IPS-15b (cell line): Measurements from ENCODE around the gene SNW1.
"Not testable (repeated sequence)": the region's sequence is repeated elsewhere in the genome, so short reads cannot be mapped to it uniquely, and the experiment has no call there.

Experiments used
- H3K27me3 ChIP-seq: one replicate; pipeline ENCODE4 v1.6.1; 2013; ENCODE audit warnings: low read length; ENCODE audit not compliant: control insufficient read depth, insufficient read depth
- H3K36me3 ChIP-seq: one replicate; pipeline ENCODE4 v1.6.1; 2013; ENCODE audit warnings: low read length; ENCODE audit not compliant: control insufficient read depth, insufficient read depth
- H3K4me1 ChIP-seq: one replicate; pipeline ENCODE4 v1.6.1; 2013; ENCODE audit warnings: mild to moderate bottlenecking, low read length; ENCODE audit not compliant: control insufficient read depth, insufficient read depth
- H3K4me3 ChIP-seq: one replicate; pipeline ENCODE4 v1.5.1; 2013; ENCODE audit warnings: low read depth, low read length
- H3K9ac ChIP-seq: one replicate; pipeline ENCODE4 v1.6.1; 2013; ENCODE audit warnings: low read depth, mild to moderate bottlenecking, low read length
- H3K9me3 ChIP-seq: one replicate; pipeline ENCODE4 v1.6.1; 2013; ENCODE audit warnings: mild to moderate bottlenecking, low read length; ENCODE audit not compliant: control insufficient read depth, insufficient read depth

The SNW1 gene

DNA sequence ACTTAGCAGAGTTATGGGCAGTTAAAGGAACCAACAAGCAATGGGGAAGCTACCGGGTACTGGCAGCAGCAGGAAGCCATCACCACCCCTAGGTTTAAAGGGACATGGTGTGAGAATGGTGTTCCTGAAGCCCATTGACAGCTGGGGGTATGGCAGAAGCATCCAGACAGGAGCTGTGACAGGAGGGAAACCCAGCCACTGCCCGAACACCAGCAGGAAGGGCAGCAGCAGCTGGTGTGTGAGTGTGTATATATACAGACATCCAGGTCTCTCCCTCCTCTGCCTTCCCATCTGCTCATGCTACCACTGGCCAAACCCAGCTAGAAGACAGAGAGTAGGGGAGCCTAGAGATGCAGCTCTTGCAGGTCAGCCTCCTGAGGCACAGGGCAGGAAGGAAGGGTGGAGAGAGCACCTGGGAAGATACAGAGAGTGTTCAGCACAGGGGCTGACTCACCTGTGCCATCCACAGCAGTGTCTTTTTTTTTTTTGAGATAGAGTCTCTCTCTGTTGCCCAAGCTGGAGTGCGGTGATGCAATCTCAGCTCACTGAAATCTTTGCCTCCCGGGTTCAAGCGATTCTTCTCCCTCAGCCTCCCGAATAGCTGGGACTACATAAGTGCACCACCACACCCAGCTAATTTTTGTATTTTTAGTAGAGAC, 29.7 kb upstream of the SNW1 start:
- no peaks in the 10 kb centered on the region for H3K27me3 ChIP-seq
- no peaks in the 10 kb centered on the region for H3K36me3 ChIP-seq
- no peak overlapping the region for H3K9ac ChIP-seq
- peaks cover 14% of the 10 kb centered on the region for H3K4me1 ChIP-seq
- no peaks in the 10 kb centered on the region for H3K9me3 ChIP-seq
- H3K4me3 ChIP-seq: no peak overlapping the region

DNA sequence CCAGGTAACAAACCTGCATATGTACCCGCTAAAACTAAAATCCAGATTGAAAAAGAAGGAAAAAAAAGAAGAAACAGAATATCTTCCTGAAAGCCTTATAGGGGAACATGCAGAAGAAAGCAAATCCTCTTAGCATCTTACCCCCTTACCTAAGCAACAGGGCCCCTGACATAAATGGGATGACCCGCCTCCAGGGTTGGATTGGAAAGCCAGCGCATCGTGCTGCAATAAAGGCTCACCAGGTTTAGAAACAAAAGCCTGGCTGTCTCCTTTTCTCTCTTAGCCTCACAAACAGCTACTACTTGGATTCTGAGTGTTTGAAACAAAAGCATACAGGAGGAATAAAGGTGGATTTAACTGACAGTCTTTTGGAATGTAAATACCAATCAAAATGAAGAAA, 25.2 kb upstream of the SNW1 start:
- no peaks in the 10 kb centered on the region for H3K9me3 ChIP-seq
- H3K4me3 ChIP-seq: no peak overlapping the region
- H3K9ac ChIP-seq: no peak overlapping the region
- H3K4me1 ChIP-seq: peaks cover 16% of the 10 kb centered on the region
- no peaks in the 10 kb centered on the region for H3K36me3 ChIP-seq
- H3K27me3 ChIP-seq: no peaks in the 10 kb centered on the region

DNA sequence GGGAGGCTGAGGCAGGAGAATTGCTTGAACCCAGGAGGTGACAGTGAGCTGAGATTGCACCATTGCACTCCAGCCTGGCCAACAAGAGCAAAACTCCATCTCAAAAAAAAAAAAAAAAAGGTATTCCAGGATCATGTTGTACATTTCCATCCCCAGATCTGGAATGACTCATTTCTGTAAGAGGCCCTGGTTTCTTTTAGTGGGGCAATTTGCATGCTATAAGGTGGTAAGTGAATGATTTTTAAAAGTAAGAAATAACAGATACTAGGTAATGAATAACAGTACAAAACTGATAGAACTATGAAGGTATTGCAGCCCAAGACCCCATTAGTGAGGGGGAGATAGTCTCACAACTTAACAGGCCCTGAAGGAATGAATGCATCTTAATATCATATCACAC, 21.2 kb upstream of the SNW1 start:
- no peaks in the 10 kb centered on the region for H3K36me3 ChIP-seq
- no peak overlapping the region for H3K4me3 ChIP-seq
- peaks cover 16% of the 10 kb centered on the region for H3K4me1 ChIP-seq
- H3K27me3 ChIP-seq: no peaks in the 10 kb centered on the region
- no peaks in the 10 kb centered on the region for H3K9me3 ChIP-seq
- H3K9ac ChIP-seq: no peak overlapping the region

DNA sequence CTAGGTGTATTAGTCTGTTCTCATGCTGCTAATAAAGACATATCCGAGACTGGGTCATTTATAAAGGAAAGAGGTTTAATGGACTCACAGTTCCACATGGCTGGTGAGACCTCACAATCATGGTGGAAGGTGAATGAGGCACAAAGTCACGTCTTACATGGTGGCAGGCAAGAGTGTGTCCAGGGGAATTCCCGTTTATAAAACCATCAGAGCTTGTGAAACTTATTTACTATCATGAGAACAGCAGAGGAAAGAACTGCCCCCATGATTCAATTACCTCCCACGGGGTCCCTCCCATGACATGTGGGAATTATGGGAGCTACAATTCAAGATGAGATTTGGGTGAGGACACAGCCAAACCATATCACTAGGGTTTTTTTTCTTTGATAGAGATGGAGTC, 13.0 kb upstream of the SNW1 start:
- H3K4me3 ChIP-seq, H3K4me1 ChIP-seq, H3K9ac ChIP-seq, H3K27me3 ChIP-seq, H3K36me3 ChIP-seq, H3K9me3 ChIP-seq: not testable (repeated sequence)

GRCh38 chr14:77768442-77769069, 7.6 kb upstream of the SNW1 start:
- H3K9ac ChIP-seq, H3K36me3 ChIP-seq, H3K4me1 ChIP-seq, H3K4me3 ChIP-seq, H3K27me3 ChIP-seq, H3K9me3 ChIP-seq: not testable (repeated sequence)

DNA sequence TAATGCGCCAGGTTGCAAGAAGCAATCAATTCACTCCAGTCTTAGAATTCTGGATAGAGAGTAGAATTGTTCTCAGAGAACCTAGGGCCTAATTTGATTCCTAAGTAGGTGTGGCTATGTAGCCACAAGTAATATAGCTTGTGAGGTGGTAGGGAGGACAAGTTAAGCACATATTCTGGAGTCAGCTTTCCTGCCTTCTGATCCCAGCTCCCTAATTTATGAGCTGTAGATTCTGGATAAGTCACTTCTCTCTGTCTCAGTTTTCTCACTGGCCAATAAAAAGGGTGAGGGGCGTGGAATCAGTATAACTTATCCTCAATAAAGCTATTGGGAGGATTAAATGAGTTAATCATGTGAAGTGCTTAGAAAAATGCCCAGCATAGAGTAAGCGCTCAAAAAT, 3.0 kb upstream of the SNW1 start:
- Histone ChIP-seq H3K36me3 (no peaks in the 10 kb centered on the region), H3K4me1 (peaks cover 7% of the 10 kb centered on the region), H3K9ac (no peak overlapping the region), H3K9me3 (no peaks in the 10 kb centered on the region), H3K27me3 (no peaks in the 10 kb centered on the region), H3K4me3 (no peak overlapping the region)

GRCh38 chr14:77763316-77763715, 2.4 kb upstream of the SNW1 start:
- Histone ChIP-seq H3K9ac (no peak overlapping the region), H3K4me3 (no peak overlapping the region), H3K4me1 (peaks cover 8% of the 10 kb centered on the region), H3K36me3 (no peaks in the 10 kb centered on the region), H3K9me3 (no peaks in the 10 kb centered on the region), H3K27me3 (no peaks in the 10 kb centered on the region)

DNA sequence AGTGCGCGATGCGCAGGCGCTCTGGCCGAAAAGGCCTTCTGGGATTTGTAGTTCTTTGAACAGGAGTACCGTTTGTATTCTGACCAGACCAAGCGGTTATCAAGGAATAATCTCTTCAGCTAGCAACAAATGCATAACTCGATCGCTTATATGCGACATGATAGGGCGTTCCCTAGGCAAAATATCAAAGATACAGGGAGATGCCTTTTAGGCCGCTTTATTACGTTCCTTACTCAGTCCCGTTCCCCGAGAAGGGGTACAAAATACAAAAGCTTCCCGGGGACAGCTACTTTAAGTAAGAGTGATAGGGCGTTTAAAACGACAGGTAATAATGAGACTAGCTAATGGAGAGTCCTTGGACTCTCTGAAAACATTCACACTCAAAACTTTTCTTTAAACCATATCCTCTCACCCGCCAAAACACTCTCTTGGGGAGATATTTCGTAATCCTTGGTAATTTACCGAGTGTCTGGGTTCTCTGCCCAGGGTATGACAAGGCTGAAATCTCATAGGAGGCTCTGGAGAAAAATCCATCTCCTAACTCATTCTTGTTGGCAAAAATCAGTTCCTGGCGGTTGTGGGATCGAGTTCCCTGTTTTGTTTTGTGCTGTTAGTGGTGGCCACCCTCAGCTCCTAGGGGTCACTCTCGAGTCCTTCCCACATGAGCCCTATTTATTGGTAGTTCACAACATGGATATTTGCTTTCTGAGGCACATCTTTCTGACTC, 412 bp upstream of the SNW1 start:
- Histone ChIP-seq H3K9me3 (no peaks in the 10 kb centered on the region), H3K36me3 (no peaks in the 10 kb centered on the region), H3K4me3 (peak overlapping the region; percentile 98), H3K4me1 (peaks cover 8% of the 10 kb centered on the region), H3K9ac (no peak overlapping the region), H3K27me3 (no peaks in the 10 kb centered on the region)

- Histone ChIP-seq H3K9me3 (no peaks in the 10 kb centered on the region), H3K4me3 (no peak overlapping the region), H3K27me3 (no peaks in the 10 kb centered on the region), H3K36me3 (peaks cover 29% of the 10 kb centered on the region), H3K9ac (no peak overlapping the region), H3K4me1 (no peaks in the 10 kb centered on the region)
These were observed 8.0 kb downstream of the SNW1 start for GRCh38 chr14:77752799-77753516.

DNA sequence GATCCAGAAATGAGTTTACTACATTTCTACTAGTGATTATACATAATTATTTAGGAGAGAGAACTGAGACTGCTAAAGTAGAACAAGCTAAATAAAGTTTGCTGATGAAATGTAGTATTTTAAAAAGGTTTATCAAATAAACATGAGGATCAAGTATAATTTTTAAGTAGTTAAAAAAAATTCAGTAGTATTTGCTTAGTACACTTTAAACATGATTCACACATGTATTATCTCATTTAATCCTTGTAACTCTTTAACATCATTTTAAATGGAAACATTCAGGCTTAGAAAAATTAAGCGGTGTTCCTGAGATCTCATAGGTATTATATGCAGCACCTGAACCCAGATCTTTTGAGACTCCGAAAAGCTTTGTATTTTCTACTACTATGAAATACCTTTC, 8.7 kb downstream of the SNW1 start:
- Histone ChIP-seq H3K4me3 (no peak overlapping the region), H3K27me3 (no peaks in the 10 kb centered on the region), H3K36me3 (peaks cover 29% of the 10 kb centered on the region), H3K9ac (no peak overlapping the region), H3K9me3 (no peaks in the 10 kb centered on the region), H3K4me1 (no peaks in the 10 kb centered on the region)

DNA sequence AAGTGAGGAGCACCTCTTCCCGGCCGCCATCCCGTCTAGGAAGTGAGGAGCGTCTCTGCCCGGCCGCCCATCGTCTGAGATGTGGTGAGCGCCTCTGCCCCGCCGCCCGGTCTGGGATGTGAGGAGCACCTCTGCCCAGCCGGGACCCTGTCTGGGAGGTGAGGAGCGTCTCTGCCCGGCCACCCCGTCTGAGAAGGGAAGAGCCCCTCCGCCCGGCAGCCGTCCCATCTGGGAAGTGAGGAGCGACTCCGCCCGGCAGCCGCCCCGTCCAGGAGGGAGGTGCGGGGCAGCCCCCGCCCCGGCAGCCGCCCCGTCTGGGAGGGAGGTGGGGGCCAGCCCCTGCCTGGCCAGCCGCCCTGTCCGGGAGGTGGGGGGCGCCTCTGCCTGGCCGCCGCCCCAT, 13.5 kb downstream of the SNW1 start:
- peaks cover 37% of the 10 kb centered on the region for H3K36me3 ChIP-seq
- not testable (repeated sequence) for H3K4me3 ChIP-seq, H3K27me3 ChIP-seq, H3K9ac ChIP-seq, H3K9me3 ChIP-seq, H3K4me1 ChIP-seq
